Endothelial cell of umbilical vein (primary cell): ENCODE results near the gene CIRBP. TPM values are rescaled to one million over a fixed set of nuclear protein-coding genes. Genes with fewer than 3 reads are reported as not detected.

ENCODE experiments used
- BruUV-seq: library from RNA; stranded (reverse); fragments of 400-500 nt; replicated peaks from 2 replicates; lab custom pipeline; 2021; lab: Mats Ljungman, UMichigan
- CTCF ChIA-PET: fragments of 300-600, 350-600 bp; sonication (Branson Sonifier 250); formaldehyde crosslinking; loops from one replicate; lab custom pipeline; 2021; ENCODE audit warnings: antibody characterized with exemption, inconsistent platforms; lab: Charles Lee
- POLR2A ChIA-PET: fragments of 300-600, 350-600 bp; sonication (Branson Sonifier 250); formaldehyde crosslinking; loops from one replicate; lab custom pipeline; 2021; ENCODE audit warnings: antibody characterized with exemption, inconsistent platforms; lab: Charles Lee
- DNase-seq: peaks from one replicate; pipeline ENCODE4 v3.0.0-alpha.2; 2011; ENCODE audit warnings: low read depth, low spot score
- FAIRE-seq: peaks from 2 replicates; lab custom pipeline; 2011; peaks lifted over from hg19 to GRCh38; lab: Jason Lieb, UNC
- H2AFZ ChIP-seq: 2 replicates; pipeline ENCODE4 v1.6.0; 2012; ENCODE audit warnings: low read depth, low read length, control low read depth, inconsistent platforms
- H3K27ac ChIP-seq: 2 replicates; pipeline ENCODE4 v1.5.1; 2011; ENCODE audit warnings: low read depth, mild to moderate bottlenecking, control low read depth, low read length, moderate library complexity; ENCODE audit not compliant: insufficient read depth
- H3K27me3 ChIP-seq, 2 experiments: 2 replicates each; pipeline versions ENCODE4 v1.6.0 to v1.6.1; 2011; ENCODE audit warnings: low read length in 2 of 2, mixed read lengths in 1 of 2; ENCODE audit not compliant: control insufficient read depth in 2 of 2, insufficient read depth in 2 of 2
- H3K36me3 ChIP-seq, 2 experiments: 2 replicates in 1 of 2; 3 replicates in 1 of 2; pipeline ENCODE4 v1.5.1; 2011; ENCODE audit warnings: low read length in 2 of 2, mild to moderate bottlenecking in 1 of 2, moderate library complexity in 1 of 2; ENCODE audit not compliant: control insufficient read depth in 2 of 2, insufficient read depth in 2 of 2; ENCODE audit errors: extremely low read depth in 1 of 2
- H3K4me1 ChIP-seq: 3 replicates; pipeline ENCODE4 v1.5.1; 2011; ENCODE audit warnings: mild to moderate bottlenecking, low read length; ENCODE audit not compliant: control insufficient read depth, insufficient read depth; ENCODE audit errors: extremely low read depth
- H3K4me2 ChIP-seq: 2 replicates; pipeline ENCODE4 v1.6.1; 2011; ENCODE audit warnings: low read length, control low read depth, mixed read lengths; ENCODE audit not compliant: insufficient read depth
- H3K4me3 ChIP-seq, 3 experiments: fragments of 200-600 bp in 1 of 3; sonication (generic), shearing (Covaris generic) in 1 of 3; replicated peaks in 1 of 3; 2 replicates each; pipeline ENCODE4 v1.5.1; 2011 to 2016; ENCODE audit warnings: control low read depth in 3 of 3, low read length in 3 of 3, mild to moderate bottlenecking in 2 of 3, inconsistent platforms in 1 of 3, low read depth in 1 of 3, moderate library complexity in 1 of 3; ENCODE audit not compliant: insufficient read depth in 1 of 3
- H3K79me2 ChIP-seq: 2 replicates; pipeline ENCODE4 v1.6.0; 2012; ENCODE audit warnings: low read length, inconsistent platforms; ENCODE audit not compliant: control insufficient read depth, insufficient read depth
- H3K9ac ChIP-seq: replicated peaks from 2 replicates; pipeline ENCODE3; 2011; ENCODE audit warnings: low read length, control low read depth; ENCODE audit not compliant: insufficient read depth; ENCODE audit errors: extremely low read depth
- H3K9me1 ChIP-seq: replicated peaks from 3 replicates; pipeline ENCODE4 v1.6.0; 2011; ENCODE audit warnings: mild to moderate bottlenecking, low read length; ENCODE audit not compliant: control insufficient read depth, insufficient read depth; ENCODE audit errors: extremely low read depth
- H3K9me3 ChIP-seq: replicated peaks from 2 replicates; pipeline ENCODE4 v1.5.1; 2012; ENCODE audit warnings: low read length, inconsistent platforms; ENCODE audit not compliant: control insufficient read depth, insufficient read depth
- H4K20me1 ChIP-seq: replicated peaks from 2 replicates; pipeline ENCODE3; 2011; ENCODE audit warnings: mild to moderate bottlenecking, low read length; ENCODE audit not compliant: control insufficient read depth, insufficient read depth; ENCODE audit errors: extremely low read depth
- FOS ChIP-seq: IDR thresholded peaks from 2 replicates; pipeline ENCODE4 v1.6.1; 2011; ENCODE audit warnings: mild to moderate bottlenecking, low read length, moderate library complexity, borderline replicate concordance; ENCODE audit not compliant: insufficient read depth
- GATA2 ChIP-seq: IDR thresholded peaks from 2 replicates; pipeline ENCODE4 v1.7.0; 2011; ENCODE audit warnings: low read depth, mild to moderate bottlenecking, moderate library complexity, mixed read lengths, low read length; ENCODE audit not compliant: insufficient read length, insufficient read depth
- JUN ChIP-seq: IDR thresholded peaks from 2 replicates; pipeline ENCODE4 v1.6.1; 2011; ENCODE audit warnings: borderline replicate concordance, low read depth; ENCODE audit not compliant: insufficient read length, insufficient read depth
- MAX ChIP-seq: IDR thresholded peaks from 2 replicates; pipeline ENCODE4 v1.6.1; 2011; ENCODE audit not compliant: insufficient read depth, insufficient read length
- MYC ChIP-seq: IDR thresholded peaks from one replicate; pipeline ENCODE4 v1.6.1; 2011; ENCODE audit warnings: mild to moderate bottlenecking, low read depth, low read length
- POLR2A ChIP-seq: IDR thresholded peaks from 2 replicates; pipeline ENCODE4 v1.6.1; 2012; ENCODE audit warnings: low read depth, mild to moderate bottlenecking, control low read depth, low read length
- POLR2AphosphoS5 ChIP-seq: IDR thresholded peaks from 2 replicates; pipeline ENCODE4 v1.6.1; 2012; ENCODE audit warnings: low read depth, mild to moderate bottlenecking, control low read depth, low read length, moderate library complexity; ENCODE audit not compliant: insufficient read depth
- dilution Hi-C: fragments of 300-500 bp; cut with MboI; formaldehyde crosslinking; loops from one replicate; pipeline ENCODE4 v1.15.0; 2019; ENCODE audit warnings: low sequenced_read_pairs; ENCODE audit not compliant: extremely low pct_ligation_motif_present
- intact Hi-C: fragments of 100-400 bp; cut with micrococcal nuclease; formaldehyde crosslinking; loops from one replicate; pipeline ENCODE4 v1.10.0; 2022
- polyA plus RNA-seq, 4 experiments: library from polyadenylated mRNA; depleted of rRNA in 3 of 4; stranded (reverse) in 3 of 4; unstranded in 1 of 4; fragments of >200 nt; gene quantifications; 2 replicates each; pipeline versions ENCODE4 v1.2.1 to v1.2.3, GENCODE V29; 2011 to 2012; ENCODE audit warnings: missing spikeins in 1 of 4
- total RNA-seq: library from RNA; stranded (reverse); gene quantifications from 2 replicates; pipeline ENCODE4 v1.2.3, GENCODE V29; 2021

Gene CIRBP
- total and polyA plus RNA-seq, 2 donors (not counting 3 experiments of a cell fraction or from before 2014, with no cell fraction given): 225 to 439 TPM

DNA sequence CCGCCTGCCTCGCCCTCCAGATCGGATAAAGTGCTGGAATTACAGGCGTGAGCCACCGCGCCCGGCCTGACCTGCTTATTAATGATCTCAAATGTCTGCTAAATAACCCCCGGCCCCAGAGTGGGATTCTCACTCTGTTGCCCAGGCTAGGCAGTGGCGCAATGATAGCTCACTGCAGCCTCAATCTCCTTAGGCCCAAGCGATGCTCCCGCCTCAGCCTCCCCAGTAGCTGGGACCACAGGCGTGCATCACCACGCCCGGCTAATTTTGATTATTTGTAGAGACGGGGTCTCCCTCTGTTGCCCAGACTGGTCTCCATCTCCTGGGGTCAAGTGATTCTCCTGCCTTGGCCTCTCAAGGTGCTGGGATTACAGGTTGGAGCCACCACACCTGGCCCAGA is 28.2 kb upstream of the CIRBP start:
- FAIRE-seq: peak; percentile 77
- DNase-seq: no peak
- Histone ChIP-seq H3K27ac (no peak overlapping the region), H3K4me3 (no peak overlapping the region), H3K36me3 (no peaks in the 10 kb centered on the region), H3K9ac (no peak overlapping the region), H3K27me3 (no peaks in the 10 kb centered on the region), H3K9me3 (no peaks in the 10 kb centered on the region), H3K4me2 (peak overlapping the region; percentile 64), H3K9me1 (no peaks in the 10 kb centered on the region), H3K79me2 (peaks cover 15% of the 10 kb centered on the region), H2AFZ (no peak overlapping the region), H4K20me1 (no peaks in the 10 kb centered on the region), H3K4me1 (peaks cover 12% of the 10 kb centered on the region)
- ChIA-PET POLR2A (interaction anchor here (1.0 to 1.7 kb wide), 2 partner anchors 26 to 28 kb away, joined by 3 to 12 read pairs; partner anchors contain the start of gene CIRBP), CTCF (interaction anchor here (0.6 to 7.3 kb wide), 5 partner anchors 20 to 127 kb away, joined by 4 to 1001 read pairs (median 4); partner anchors contain the start of gene CIRBP)
- dilution Hi-C loops: no loop called here
- intact Hi-C loops: loop anchor here (1.0 to 10.0 kb wide), 6 partner anchors 20 to 446 kb away; partner anchors contain the start of genes GPX4 and PTBP1
- no TSS peak for BruUV-seq
- TF ChIP-seq POLR2A: no peak
- TF ChIP-seq GATA2: no peak
- TF ChIP-seq JUN: no peak
- no peak for TF ChIP-seq POLR2AphosphoS5
- TF ChIP-seq MYC: no peak
- no peak for TF ChIP-seq FOS
- TF ChIP-seq MAX: no peak
